Right kidney (tissue), 1 donor: ENCODE measurements around the gene TSHR.

Experiments used
- DNase-seq: peaks from one replicate; pipeline ENCODE4 v3.0.0-alpha.2; 2016

TSHR gene

DNA sequence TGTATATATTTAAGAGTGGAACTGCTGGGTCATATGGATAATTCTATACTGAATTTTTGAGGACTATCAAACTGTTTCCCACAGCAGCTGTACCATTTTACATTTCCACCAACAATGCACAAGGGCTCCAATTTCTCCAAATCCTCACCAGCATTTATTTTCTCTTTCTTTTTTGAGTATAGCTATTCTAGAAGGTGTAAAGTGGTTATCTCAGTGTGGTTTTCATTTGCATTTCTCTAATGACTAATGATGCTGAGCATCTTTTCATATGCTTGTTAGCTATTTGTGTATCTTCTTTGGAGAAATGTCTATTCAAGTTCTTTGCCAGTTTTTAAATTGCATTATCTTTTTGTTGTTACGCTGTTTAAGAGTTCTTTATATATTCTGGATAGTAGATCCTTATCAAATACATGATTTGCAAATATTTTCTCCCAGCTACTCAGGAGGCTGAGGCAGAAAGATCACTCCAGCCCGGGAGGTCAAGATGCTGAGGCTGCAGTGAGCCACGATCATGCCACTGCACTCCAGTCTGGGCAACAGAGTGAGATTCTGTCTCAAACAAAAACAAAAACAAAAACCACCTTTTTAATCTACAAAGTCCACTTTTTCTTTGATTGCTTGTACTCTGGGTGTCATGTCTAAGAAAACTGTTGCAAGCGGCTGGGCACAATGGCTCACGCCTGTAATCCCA is 232.6 kb downstream of the TSHR start:
- DNase-seq, result no peak

DNA sequence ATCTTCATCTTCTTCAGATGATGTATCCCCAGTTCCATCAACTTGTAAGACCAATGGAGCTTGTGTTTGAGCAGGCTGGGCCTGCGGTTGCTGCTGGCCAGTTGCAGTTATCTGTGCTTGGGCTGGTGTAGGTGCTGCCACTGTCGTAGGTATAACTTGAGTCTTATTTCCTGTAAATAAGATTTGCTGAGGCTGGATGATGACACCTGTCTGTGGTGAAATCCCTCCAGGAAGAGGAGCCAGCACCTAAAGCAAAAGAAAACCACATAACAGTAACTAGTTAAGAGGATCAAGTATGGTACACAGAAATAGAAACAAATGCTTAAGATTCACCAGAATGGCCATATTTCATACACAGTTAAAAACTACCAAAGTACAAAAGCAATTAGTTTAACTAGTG is 237.2 kb downstream of the TSHR start:
- DNase-seq, result no peak

DNA sequence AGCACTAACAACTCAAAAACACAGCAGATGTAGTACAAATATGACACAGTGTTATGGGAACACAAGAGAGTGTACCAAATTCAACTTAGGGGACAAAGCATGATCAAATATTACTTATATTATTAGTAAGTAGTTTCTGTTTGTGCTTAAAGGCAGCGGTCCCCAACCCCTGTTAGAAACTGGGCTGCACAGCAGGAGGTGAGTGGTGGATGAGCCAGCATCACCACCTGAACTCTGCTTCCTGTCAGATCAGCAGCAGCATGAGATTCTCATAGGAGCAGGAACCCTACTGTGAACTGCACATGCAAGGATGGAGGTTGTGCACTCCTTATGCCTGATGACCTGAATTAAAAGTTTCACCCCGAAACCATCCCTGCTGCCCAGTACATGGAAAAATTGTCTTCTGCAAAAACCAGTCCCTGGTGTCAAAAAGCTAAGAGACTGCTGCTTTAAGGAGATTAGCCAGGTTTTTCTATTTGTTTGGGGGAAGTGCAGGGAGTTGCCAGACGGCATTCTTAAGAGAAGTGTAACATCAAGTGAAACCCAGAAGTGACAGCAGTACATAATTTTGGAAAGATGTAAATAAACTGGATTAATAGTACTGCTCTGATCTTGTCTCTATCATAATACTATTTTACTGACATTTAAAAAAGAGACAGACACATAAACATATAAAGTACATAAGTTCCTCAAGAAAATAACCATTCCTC is 238.7 kb downstream of the TSHR start:
- DNase-seq, result no peak
